HepG2 (cell line): ENCODE measurements around the gene TMEM100. TPM values are rescaled to one million over a fixed set of nuclear protein-coding genes. Genes with fewer than 3 reads are reported as not detected.

Source experiments
- ATAC-seq: fragments of 200-7000 bp; cut with Tn5 transposase; 3 replicates; pipeline ENCODE4 v1.9.1; 2020; ENCODE audit warnings: mild to moderate bottlenecking, moderate library complexity
- BruUV-seq: library from RNA; stranded (reverse); fragments of 400-500 nt; replicated peaks from 2 replicates; lab custom pipeline; 2021; lab: Mats Ljungman, UMichigan
- CTCF ChIA-PET: fragments of 300-600 bp; formaldehyde crosslinking; extraction: SDS; loops from one replicate; lab custom pipeline; 2021; ENCODE audit warnings: low total read pairs, inconsistent platforms, low intra/inter-chr PET ratio; lab: Yijun Ruan, JAX
- POLR2A ChIA-PET: fragments of 350-600 bp; sonication (Branson Sonifier 250); formaldehyde crosslinking; loops from one replicate; lab custom pipeline; 2020; ENCODE audit warnings: antibody characterized with exemption, inconsistent platforms; lab: Yijun Ruan, JAX
- DNase-seq: peaks from one replicate; pipeline ENCODE4 v3.0.0-alpha.2; 2015; ENCODE audit warnings: low spot score
- FAIRE-seq: peaks from 3 replicates; lab custom pipeline; 2011; peaks lifted over from hg19 to GRCh38; lab: Jason Lieb, UNC
- H2AFZ ChIP-seq: one replicate; pipeline ENCODE4 v1.6.1; 2011; ENCODE audit warnings: low read length, inconsistent platforms
- H3K27ac ChIP-seq: fragments of 300-600 bp; 3 replicates; pipeline ENCODE4 v1.8.0; 2011; ENCODE audit warnings: mixed run types, mild to moderate bottlenecking, mixed read lengths, low read length, inconsistent platforms; ENCODE audit not compliant: insufficient read depth; ENCODE audit errors: extremely low read length
- H3K27me3 ChIP-seq, 2 experiments: fragments of 200-600 bp in 1 of 2; 2 replicates in 1 of 2; 3 replicates in 1 of 2; pipeline versions ENCODE4 v1.6.0 to v1.8.0; 2011; ENCODE audit warnings: low read length in 2 of 2, mild to moderate bottlenecking in 2 of 2, moderate library complexity in 2 of 2, inconsistent platforms in 1 of 2; ENCODE audit not compliant: insufficient read depth in 2 of 2, control insufficient read depth in 1 of 2
- H3K36me3 ChIP-seq, 2 experiments: fragments of 200-600 bp in 1 of 2; replicated peaks in 1 of 2; 2 replicates in 1 of 2; 3 replicates in 1 of 2; pipeline versions ENCODE4 v1.5.1 to v1.8.0; 2011; ENCODE audit warnings: low read length in 2 of 2, inconsistent platforms in 1 of 2; ENCODE audit not compliant: insufficient read depth in 2 of 2, control insufficient read depth in 1 of 2
- H3K4me1 ChIP-seq: 2 replicates; pipeline ENCODE4 v1.5.1; 2012; ENCODE audit warnings: low read length, inconsistent platforms; ENCODE audit not compliant: insufficient read depth
- H3K4me2 ChIP-seq: 2 replicates; pipeline ENCODE4 v1.6.0; 2011; ENCODE audit warnings: low read depth, low read length, inconsistent platforms
- H3K4me3 ChIP-seq, 3 experiments: fragments of 200-600 bp in 1 of 3; sonication (generic), shearing (Covaris generic) in 1 of 3; replicated peaks in 1 of 3; 2 replicates each; pipeline ENCODE4 v1.5.1; 2011 to 2016; ENCODE audit warnings: low read length in 3 of 3, inconsistent platforms in 2 of 3, low read depth in 2 of 3, mild to moderate bottlenecking in 2 of 3, control low read depth in 1 of 3, mixed read lengths in 1 of 3; ENCODE audit not compliant: insufficient read depth in 1 of 3
- H3K79me2 ChIP-seq: one replicate; pipeline ENCODE4 v1.6.1; 2011; ENCODE audit warnings: low read length, inconsistent platforms; ENCODE audit not compliant: insufficient read depth
- H3K9ac ChIP-seq: 2 replicates; pipeline ENCODE4 v1.6.0; 2011; ENCODE audit warnings: mild to moderate bottlenecking, low read depth, low read length, inconsistent platforms; ENCODE audit not compliant: insufficient read depth
- H3K9me3 ChIP-seq: 2 replicates; pipeline ENCODE4 v1.5.1; 2012; ENCODE audit warnings: mild to moderate bottlenecking, low read length
- H4K20me1 ChIP-seq: 2 replicates; pipeline ENCODE4 v1.6.0; 2011; ENCODE audit warnings: inconsistent platforms, mild to moderate bottlenecking, low read length, moderate library complexity; ENCODE audit not compliant: insufficient read depth
- CREM ChIP-seq, 2 experiments: sonication (generic) in 1 of 2; formaldehyde crosslinking in 1 of 2; IDR thresholded peaks; 2 replicates each; pipeline versions ENCODE4 v1.4.0 to v1.6.1; 2016 to 2020; ENCODE audit warnings: antibody characterized with exemption in 1 of 2, mild to moderate bottlenecking in 1 of 2, missing genetic modification reagents in 1 of 2
- HMGA1 ChIP-seq: sonication (generic); formaldehyde crosslinking; conservative IDR thresholded peaks from 2 replicates; pipeline ENCODE4 v1.4.0; 2020; ENCODE audit warnings: missing genetic modification reagents
- MEF2D ChIP-seq: sonication (generic); formaldehyde crosslinking; IDR thresholded peaks from 2 replicates; pipeline ENCODE4 v1.5.1; 2020; ENCODE audit warnings: mild to moderate bottlenecking, missing genetic modification reagents
- PAWR ChIP-seq: sonication (generic); formaldehyde crosslinking; IDR thresholded peaks from 2 replicates; pipeline ENCODE4 v1.4.0; 2020; ENCODE audit warnings: missing genetic modification reagents, mild to moderate bottlenecking, borderline replicate concordance
- RAD51 ChIP-seq: fragments of 450-650 bp; IDR thresholded peaks from 2 replicates; pipeline ENCODE4 v1.6.1; 2016; ENCODE audit warnings: borderline replicate concordance
- SKIL ChIP-seq: sonication (generic); formaldehyde crosslinking; IDR thresholded peaks from 2 replicates; pipeline ENCODE4 v1.8.0; 2022; ENCODE audit warnings: missing genetic modification reagents, mild to moderate bottlenecking, moderate library complexity, borderline replicate concordance
- THAP11 ChIP-seq: IDR thresholded peaks from 2 replicates; pipeline ENCODE4 v1.6.1; 2016; ENCODE audit warnings: missing biosample characterization, missing genetic modification reagents
- ZBTB37 ChIP-seq: sonication (generic); formaldehyde crosslinking; IDR thresholded peaks from 2 replicates; pipeline ENCODE4 v1.4.0; 2020; ENCODE audit warnings: mild to moderate bottlenecking, missing genetic modification reagents
- ZC3H4 ChIP-seq: sonication (generic); formaldehyde crosslinking; IDR thresholded peaks from 2 replicates; pipeline ENCODE4 v1.4.0; 2020; ENCODE audit warnings: missing genetic modification reagents, borderline replicate concordance
- ZFP41 ChIP-seq: sonication (generic); formaldehyde crosslinking; IDR thresholded peaks from 2 replicates; pipeline ENCODE4 v1.4.0; 2020; ENCODE audit warnings: mild to moderate bottlenecking, missing genetic modification reagents, borderline replicate concordance
- ZKSCAN5 ChIP-seq: sonication (generic); formaldehyde crosslinking; IDR thresholded peaks from 2 replicates; pipeline ENCODE4 v1.5.1; 2020; ENCODE audit warnings: mild to moderate bottlenecking, missing genetic modification reagents
- WGBS: methylation state at CpG from one replicate; pipeline ENCODE4 v1.1.6; 2017; ENCODE audit warnings: low lambda C conversion rate; 5-methylcytosine and 5-hydroxymethylcytosine counted together
- in situ Hi-C: cut with HindIII; loops from 2 replicates; pipeline ENCODE4 v1.10.0; 2017; ENCODE audit warnings: low pct_unique_long_range_greater_than_20kb; ENCODE audit not compliant: extremely low pct_ligation_motif_present
- intact Hi-C: fragments of 100-400 bp; cut with micrococcal nuclease; formaldehyde crosslinking; loops from one replicate; pipeline ENCODE4 v1.10.0; 2022; ENCODE audit not compliant: unreplicated experiment
- polyA plus RNA-seq, 8 experiments: library from polyadenylated mRNA; depleted of rRNA in 3 of 8; stranded (reverse) in 7 of 8; unstranded in 1 of 8; fragments of >200 nt; fragmentation: Illumina TruSeq in 4 of 8; extraction: Trizol in 4 of 8; gene quantifications; 2 replicates each; pipeline versions ENCODE4 v1.2.1 to v1.2.3, GENCODE V29; 2011 to 2016; ENCODE audit warnings: low read depth in 4 of 8, missing spikeins in 1 of 8, mixed read lengths in 1 of 8; ENCODE audit not compliant: insufficient read depth in 1 of 8
- total RNA-seq, 5 experiments: library from RNA; depleted of rRNA; stranded (reverse); fragments of >200 nt; fragmentation: Illumina TruSeq; extraction: Trizol; gene quantifications; 2 replicates each; pipeline ENCODE4 v1.2.3, GENCODE V29; 2016; ENCODE audit warnings: low read depth in 1 of 5

The TMEM100 gene
- total and polyA plus RNA-seq, 2 of the 13 experiments (the other 11 are each of a cell fraction or from before 2014, with no cell fraction given), result not detected

GRCh38 chr17:55706808-55707773 is 15.6 kb downstream of the TMEM100 start:
- ChIA-PET POLR2A (no interaction called here), CTCF (no interaction called here)
- no peaks in the 10 kb centered on the region for H3K36me3 ChIP-seq
- no peak for DNase-seq
- TF ChIP-seq MEF2D (CRISPR knock-in tag), result no peak
- TF ChIP-seq THAP11 (CRISPR knock-in tag), result no peak
- no peak for TF ChIP-seq ZC3H4 (CRISPR knock-in tag)
- TF ChIP-seq SKIL (CRISPR knock-in tag), result no peak
- TF ChIP-seq PAWR, result no peak
- no peak for TF ChIP-seq CREM (IDR thresholded peaks at IDR 0.05)
- no peak for TF ChIP-seq CREM (CRISPR knock-in tag; IDR thresholded peaks at IDR 0.05)
- no peak for TF ChIP-seq RAD51
- TF ChIP-seq ZKSCAN5 (CRISPR knock-in tag), result no peak
- TF ChIP-seq HMGA1 (CRISPR knock-in tag), result no peak
- TF ChIP-seq ZFP41 (CRISPR knock-in tag), result no peak
- no peak for TF ChIP-seq ZBTB37 (CRISPR knock-in tag)
- no peak; the same call in 2 of the 3 replicates for ATAC-seq
- intact Hi-C loops (no loop called here), in situ Hi-C loops (no loop called here)
- no peak for FAIRE-seq
- no peaks in the 10 kb centered on the region for H3K9me3 ChIP-seq
- peaks cover 0 to 2% of the 10 kb centered on the region in 2 experiments; a peak in 2 of 5 replicates for H3K27me3 ChIP-seq
- no TSS peak for BruUV-seq
- H3K4me2 ChIP-seq, result no peak overlapping the region
- no peak overlapping the region for H3K4me3 ChIP-seq
- whole genome bisulfite sequencing, result 31% methylated on average over 10 of the region's 11 CpGs
- no peaks in the 10 kb centered on the region; the same call in 1 of the 2 replicates for H3K4me1 ChIP-seq
- no peaks in the 10 kb centered on the region for H4K20me1 ChIP-seq
- H2AFZ ChIP-seq, result no peak overlapping the region
- no peaks in the 10 kb centered on the region for H3K79me2 ChIP-seq
- H3K27ac ChIP-seq, result no peak overlapping the region
- no peak overlapping the region for H3K9ac ChIP-seq
